GM15510 (cell line): ENCODE measurements around the gene LIG1.

Experiments used
- POLR2A ChIP-seq: IDR thresholded peaks from 3 replicates; pipeline ENCODE4 v1.6.1; 2011; ENCODE audit warnings: borderline replicate concordance; ENCODE audit not compliant: insufficient read length; ENCODE audit errors: extremely low read depth

The LIG1 gene

GRCh38 chr19:48118131-48118517, 52.0 kb downstream of the LIG1 start:
- TF ChIP-seq POLR2A, result no peak

DNA sequence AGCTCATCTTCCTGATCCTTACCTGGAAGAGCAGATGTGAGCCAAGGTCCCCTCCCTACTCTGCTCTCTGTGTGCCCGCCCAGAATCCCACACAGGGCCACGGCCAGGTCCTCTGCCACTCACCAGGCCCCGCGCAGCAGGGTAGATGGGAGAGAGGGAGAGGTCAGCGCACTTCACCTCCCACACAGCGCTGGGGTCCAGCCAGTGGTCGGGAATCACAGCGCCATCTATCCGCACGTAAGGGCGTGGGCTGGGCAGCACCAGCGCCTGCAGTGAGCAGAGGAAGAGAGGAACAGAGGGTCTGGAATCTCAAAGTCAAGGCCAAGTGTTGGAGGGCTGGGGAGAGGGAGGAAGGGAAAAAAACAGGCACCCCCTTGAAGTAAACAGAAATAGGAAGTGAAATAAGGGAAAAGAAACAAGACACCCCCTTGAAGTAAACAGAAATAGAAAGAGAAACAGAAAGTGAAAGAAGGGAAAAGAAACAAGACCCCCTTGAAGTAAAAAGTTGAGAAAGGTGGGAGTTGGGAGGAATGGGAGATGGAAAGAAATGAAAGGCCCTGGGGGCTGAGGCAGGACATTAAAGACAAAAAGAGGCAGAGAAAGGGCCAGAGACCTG, 52.5 kb downstream of the LIG1 start:
- TF ChIP-seq POLR2A, result no peak

- TF ChIP-seq POLR2A, result no peak
These were observed 56.8 kb downstream of the LIG1 start for GRCh38 chr19:48113190-48113917.

DNA sequence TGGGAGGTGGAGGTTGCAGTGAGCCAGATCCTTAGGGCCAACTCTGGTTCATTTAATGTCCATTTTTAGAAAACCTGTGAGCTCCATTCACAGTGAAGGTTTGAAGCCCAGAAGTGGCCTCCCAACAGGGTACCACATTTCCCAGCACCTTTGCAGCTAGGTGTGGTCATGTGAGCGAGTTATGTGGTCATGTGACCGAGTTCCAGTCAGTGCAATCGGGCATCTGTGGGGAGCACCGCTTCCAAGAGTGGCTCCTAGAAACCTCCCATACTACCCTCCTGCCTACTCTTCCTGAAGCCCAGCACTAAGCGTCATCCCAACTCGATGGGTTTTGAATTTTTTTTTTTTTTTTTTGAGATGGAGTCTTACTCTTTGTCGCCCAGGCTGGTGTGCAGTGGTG, 58.9 kb downstream of the LIG1 start:
- TF ChIP-seq POLR2A, result no peak

- peak; percentile 67 for TF ChIP-seq POLR2A
These were observed 59.7 kb downstream of the LIG1 start, which contains the start of gene PLA2G4C for GRCh38 chr19:48110350-48110966. Gene PLA2G4C, minus strand, starts transcription at chr19:48110817. Its CDS starts 4,288 bp downstream, at chr19:48106529.

DNA sequence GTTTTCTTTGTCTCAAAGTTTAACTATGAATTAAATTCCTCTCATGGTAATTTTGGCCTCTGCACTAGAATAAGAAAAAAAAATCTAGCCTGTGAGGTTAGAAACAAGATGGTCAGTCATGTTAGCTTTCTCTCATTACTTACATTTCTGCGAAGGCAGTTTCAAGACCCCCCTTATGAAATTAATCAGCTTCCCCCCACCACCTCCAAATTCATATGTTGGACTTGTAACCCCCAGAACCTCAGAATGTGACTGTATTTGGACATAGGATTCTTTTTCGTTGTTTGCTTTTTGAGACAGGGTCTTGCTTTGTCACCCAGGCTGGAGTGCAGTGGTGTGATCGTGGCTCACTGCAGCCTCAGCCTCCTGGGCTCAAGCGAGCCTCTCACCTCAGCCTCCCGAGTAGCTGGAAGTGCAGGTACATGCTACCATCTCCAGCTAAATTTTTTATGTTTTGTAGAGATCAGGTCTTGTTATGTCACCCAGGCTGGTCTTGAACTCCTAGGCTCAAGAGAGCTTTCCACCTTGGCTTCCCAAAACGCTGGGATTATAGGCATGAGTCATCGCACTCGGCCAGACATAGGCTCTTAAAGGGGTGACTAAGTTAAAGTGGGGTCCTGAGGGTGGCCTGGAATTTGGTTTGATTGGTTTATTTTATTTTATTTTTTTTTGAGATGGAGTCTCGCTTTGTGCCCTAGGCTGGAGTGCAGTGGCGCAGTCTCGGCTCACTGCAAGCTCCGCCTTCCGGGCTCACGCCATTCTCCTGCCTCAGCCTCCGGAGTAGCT, 61.0 kb downstream of the LIG1 start:
- TF ChIP-seq POLR2A, result no peak

DNA sequence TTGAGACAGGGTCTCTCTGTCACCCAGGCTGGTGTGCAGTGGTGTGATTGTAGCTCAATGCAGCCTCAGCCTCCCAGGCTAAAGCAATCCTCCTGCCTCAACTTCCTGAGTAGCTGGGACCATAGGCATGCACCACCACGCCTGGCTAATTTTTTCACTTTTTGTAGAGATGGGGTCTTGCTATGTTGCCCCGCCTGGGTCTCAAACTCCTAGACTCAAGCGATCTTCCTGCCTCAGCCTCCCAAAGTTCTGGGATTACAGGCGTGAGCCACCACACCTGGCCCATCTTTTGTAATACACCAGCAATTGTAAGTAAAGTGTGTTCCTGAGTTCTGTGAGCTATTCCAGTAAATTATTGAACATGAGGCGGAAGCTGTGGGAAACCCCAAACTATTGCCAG, 66.2 kb downstream of the LIG1 start:
- TF ChIP-seq POLR2A, result no peak

- no peak for TF ChIP-seq POLR2A
These were observed 67.0 kb downstream of the LIG1 start for GRCh38 chr19:48102870-48103751.

- no peak for TF ChIP-seq POLR2A
These were observed 74.5 kb downstream of the LIG1 start for GRCh38 chr19:48095612-48096175.

- TF ChIP-seq POLR2A, result no peak
These were observed 75.3 kb downstream of the LIG1 start for GRCh38 chr19:48094855-48095203.

- TF ChIP-seq POLR2A, result no peak
These were observed 75.9 kb downstream of the LIG1 start for GRCh38 chr19:48094129-48094854.

DNA sequence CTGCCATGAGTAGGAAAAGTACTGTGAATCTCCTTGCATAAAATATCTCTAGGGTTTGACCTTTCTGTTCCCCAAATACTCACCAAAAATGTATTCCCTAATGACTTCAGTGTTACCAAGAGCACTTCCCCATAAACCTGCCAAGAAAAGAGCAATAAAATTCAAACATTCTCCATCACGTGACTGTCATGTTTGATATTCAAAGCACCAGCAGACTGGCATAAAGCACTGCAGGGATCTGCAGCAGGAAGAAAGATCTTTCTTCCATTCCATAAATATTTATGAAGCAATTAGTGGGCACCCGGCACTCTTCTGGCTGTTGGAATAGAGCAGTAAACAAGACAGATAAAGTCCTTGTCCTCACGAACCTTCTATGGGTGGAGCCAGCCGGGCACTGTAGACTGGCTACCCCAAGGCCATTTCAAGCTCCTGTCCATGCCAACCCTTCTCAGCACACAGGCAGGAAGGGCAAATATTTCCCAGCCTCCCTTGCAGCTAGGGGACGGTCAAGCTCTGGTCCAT, 79.8 kb downstream of the LIG1 start:
- no peak for TF ChIP-seq POLR2A
